Spleen (tissue), 7 donors: Measurements from ENCODE around the gene KCNMB2.

Source experiments
- CTCF ChIP-seq, 11 experiments: fragments of 200-600 bp in 7 of 11; fragments of 450-650 bp in 4 of 11; sonication (generic) in 4 of 11; IDR thresholded peaks in 8 of 11; conservative IDR thresholded peaks in 3 of 11; 1 replicate in 7 of 11; 2 replicates in 4 of 11; pipeline versions ENCODE4 v1.4.0 to v1.8.0; 2016 to 2021; ENCODE audit warnings: antibody characterized with exemption in 11 of 11, inconsistent platforms in 4 of 11, mild to moderate bottlenecking in 1 of 11
- POLR2AphosphoS5 ChIP-seq, 3 donors: sonication (generic); formaldehyde crosslinking; IDR thresholded peaks; one replicate each; pipeline ENCODE4 v1.5.1; 2017; ENCODE audit warnings: antibody characterized with exemption in 3 of 3
- donor health status: DM: no; HTN: no; CAD: no; lungs with moderate emphysema.
- donor health status: DM: no; HTN: no; CAD: no.
- donor health status: DM: no; HTN: no; CAD: no.

GRCh38 chr3:178551916-178552321 is 15.7 kb downstream of the KCNMB2 start:
- no peak for TF ChIP-seq POLR2AphosphoS5 (IDR thresholded peaks at IDR 0.05)
- no peak for TF ChIP-seq CTCF (IDR thresholded peaks at IDR 0.05 in 8 of 11, conservative IDR thresholded peaks at IDR 0.05 in 3 of 11)
